ENCODE results near the gene PIK3CD. TPM values are rescaled to one million over a fixed set of nuclear protein-coding genes. Genes with fewer than 3 reads are reported as not detected.

PIK3CD gene
- polyA plus RNA-seq, 1 donor from 2014 or later: 4.2 TPM

GRCh38 chr1:9653210-9653490 is 1.6 kb downstream of the PIK3CD start:
- Histone ChIP-seq H3K27me3 (ENCODE audit: insufficient read depth, low read depth, low read length) (peaks cover 35% of the 10 kb centered on the region), H2AFZ (ENCODE audit: low read depth, low read length) (no peak overlapping the region), H3K9me3 (ENCODE audit: low read length) (no peaks in the 10 kb centered on the region), H3K4me2 (ENCODE audit: low read length) (no peak overlapping the region), H3K9ac (ENCODE audit: low read length) (no peak overlapping the region), H3K36me3 (ENCODE audit: insufficient read depth, low read length) (no peaks in the 10 kb centered on the region), H3K27ac (ENCODE audit: low read length) (no peak overlapping the region), H4K20me1 (ENCODE audit: insufficient read depth) (no peaks in the 10 kb centered on the region), H3F3A (ENCODE audit: insufficient read depth, low read length, poor library complexity, severe bottlenecking) (peaks cover 3% of the 10 kb centered on the region), H3K9me2 (ENCODE audit: insufficient read depth, low read length) (no peaks in the 10 kb centered on the region), H3K4me3 (ENCODE audit: low read length) (no peak overlapping the region), H3K79me2 (replicated peaks; ENCODE audit: insufficient read depth, low read length) (no peaks in the 10 kb centered on the region)
- TF ChIP-seq RAD21 (conservative IDR thresholded peaks at IDR 0.05) (no peak), POLR2AphosphoS5 (IDR thresholded peaks at IDR 0.05) (no peak), REST (IDR thresholded peaks at IDR 0.05; ENCODE audit: borderline replicate concordance) (no peak), MXI1 (conservative IDR thresholded peaks at IDR 0.05; ENCODE audit: poor library complexity, severe bottlenecking) (no peak), CTCF (IDR thresholded peaks at IDR 0.05; ENCODE audit: poor library complexity, severe bottlenecking) (no peak), EZH2 (IDR thresholded peaks at IDR 0.05; ENCODE audit: borderline replicate concordance, insufficient read depth, low read length, poor library complexity, severe bottlenecking) (no peak), SMC3 (conservative IDR thresholded peaks at IDR 0.05; ENCODE audit: poor library complexity) (no peak), EP300 (conservative IDR thresholded peaks at IDR 0.05; ENCODE audit: poor library complexity, severe bottlenecking) (no peak), TAF1 (IDR thresholded peaks at IDR 0.05; ENCODE audit: low read depth) (no peak)

- no peak overlapping the region for H3K4me2 ChIP-seq (ENCODE audit: low read length)
- H3K79me2 ChIP-seq (replicated peaks; ENCODE audit: insufficient read depth, low read length): no peaks in the 10 kb centered on the region
- H2AFZ ChIP-seq (ENCODE audit: low read depth, low read length): no peak overlapping the region
- TF ChIP-seq MXI1 (conservative IDR thresholded peaks at IDR 0.05; ENCODE audit: poor library complexity, severe bottlenecking): no peak
- TF ChIP-seq EZH2 (IDR thresholded peaks at IDR 0.05; ENCODE audit: borderline replicate concordance, insufficient read depth, low read length, poor library complexity, severe bottlenecking): no peak
- H3K27ac ChIP-seq (ENCODE audit: low read length): no peak overlapping the region
- H4K20me1 ChIP-seq (ENCODE audit: insufficient read depth): no peaks in the 10 kb centered on the region
- no peak overlapping the region for H3K9ac ChIP-seq (ENCODE audit: low read length)
- H3K9me2 ChIP-seq (ENCODE audit: insufficient read depth, low read length): no peaks in the 10 kb centered on the region
- peaks cover 3% of the 10 kb centered on the region for H3F3A ChIP-seq (ENCODE audit: insufficient read depth, low read length, poor library complexity, severe bottlenecking)
- no peaks in the 10 kb centered on the region for H3K9me3 ChIP-seq (ENCODE audit: low read length)
- H3K27me3 ChIP-seq (ENCODE audit: insufficient read depth, low read depth, low read length): peaks cover 35% of the 10 kb centered on the region
- no peaks in the 10 kb centered on the region for H3K36me3 ChIP-seq (ENCODE audit: insufficient read depth, low read length)
- no peak overlapping the region for H3K4me3 ChIP-seq (ENCODE audit: low read length)
Observed at GRCh38 chr1:9653491-9654050, 2.0 kb downstream of the PIK3CD start.
